A673 (cell line): Measurements from ENCODE around the gene RASSF1. TPM values are rescaled to one million over a fixed set of nuclear protein-coding genes. Genes with fewer than 3 reads are reported as not detected.

Experiments
- total RNA-seq: library from RNA; stranded (reverse); gene quantifications from 2 replicates; pipeline ENCODE4 v1.2.3, GENCODE V29; 2021

The RASSF1 gene
- total RNA-seq, 1 experiment from 2014 or later, result 14.4 TPM

Other genes with a start within 250 kb of the RASSF1 start
- gene SEMA3F, start 185.5 kb downstream of the RASSF1 start, total RNA-seq, result 3.9 and 7.8 TPM in 2 replicates
- not detected in 2 replicates for gene GNAT1, start 149.2 kb downstream of the RASSF1 start, total RNA-seq
- 0.31 TPM in 1 of 2 replicates, not detected in the other for gene SLC38A3, start 135.6 kb downstream of the RASSF1 start, total RNA-seq
- 115 and 124 TPM in 2 replicates for gene GNAI2, start 104.6 kb downstream of the RASSF1 start, total RNA-seq
- gene SEMA3B, start 71.7 kb downstream of the RASSF1 start, total RNA-seq, result 0.43 and 2.0 TPM in 2 replicates
- not detected in 2 replicates for gene LSMEM2, start 61.7 kb downstream of the RASSF1 start, total RNA-seq
- gene IFRD2, start 48.4 kb downstream of the RASSF1 start, total RNA-seq, result 62.2 and 77.4 TPM in 2 replicates
- gene HYAL3, start 41.4 kb downstream of the RASSF1 start, total RNA-seq, result 3.0 and 3.7 TPM in 2 replicates
- gene NAA80, start 41.4 kb downstream of the RASSF1 start, total RNA-seq, result 5.3 and 7.0 TPM in 2 replicates
- gene HYAL1, start 37.3 kb downstream of the RASSF1 start, total RNA-seq, result 0.37 TPM in 1 of 2 replicates, not detected in the other
- gene HYAL2, start 18.1 kb downstream of the RASSF1 start, total RNA-seq, result 17.7 and 18.1 TPM in 2 replicates
- gene TUSC2, start 12.6 kb downstream of the RASSF1 start, total RNA-seq, result 14.6 and 15.2 TPM in 2 replicates
- 0.67 and 1.0 TPM in 2 replicates for gene ZMYND10, start 4.9 kb upstream of the RASSF1 start, total RNA-seq
- 15.2 and 16.0 TPM in 2 replicates for gene NPRL2, start 9.9 kb upstream of the RASSF1 start, total RNA-seq
- 7.9 and 8.2 TPM in 2 replicates for gene CYB561D2, start 10.0 kb upstream of the RASSF1 start, total RNA-seq
- gene TMEM115, start 18.7 kb upstream of the RASSF1 start, total RNA-seq, result 17.3 and 19.4 TPM in 2 replicates
- 0.17 and 0.68 TPM in 2 replicates for gene CACNA2D2, start 162.8 kb upstream of the RASSF1 start, total RNA-seq
- gene C3orf18, start 226.9 kb upstream of the RASSF1 start, total RNA-seq, result 1.5 and 4.9 TPM in 2 replicates
- 5.7 and 7.9 TPM in 2 replicates for gene HEMK1, start 228.7 kb upstream of the RASSF1 start, total RNA-seq